Left ventricle myocardium inferior (tissue), 1 donor: Measurements from ENCODE around the gene RCOR2. TPM values are rescaled to one million over a fixed set of nuclear protein-coding genes. Genes with fewer than 3 reads are reported as not detected.

Source experiments
- DNase-seq: peaks from one replicate; pipeline ENCODE4 v3.0.0-alpha.2; 2020
- H3K27ac ChIP-seq: fragments of 200-600 bp; replicated peaks from 2 replicates; pipeline ENCODE4 v1.8.0; 2021
- H3K27me3 ChIP-seq: fragments of 200-600 bp; 2 replicates; pipeline ENCODE4 v1.8.0; 2021; ENCODE audit warnings: low read depth
- H3K36me3 ChIP-seq: fragments of 200-600 bp; 2 replicates; pipeline ENCODE4 v1.8.0; 2021
- H3K4me1 ChIP-seq: fragments of 200-600 bp; 2 replicates; pipeline ENCODE4 v1.8.0; 2021
- H3K4me3 ChIP-seq: fragments of 200-600 bp; 2 replicates; pipeline ENCODE4 v1.8.0; 2021; ENCODE audit warnings: mild to moderate bottlenecking, moderate library complexity
- H3K9me3 ChIP-seq: fragments of 200-600 bp; replicated peaks from 2 replicates; pipeline ENCODE4 v1.8.0; 2021
- intact Hi-C: fragments of 100-400 bp; cut with micrococcal nuclease; formaldehyde crosslinking; loops from one replicate; pipeline ENCODE4 v1.11.0; 2022
- total RNA-seq: library from RNA; stranded (reverse); fragmentation: NEBNext Ultra II Directional; extraction: Animal tissue kit (Norgen Biotek cat#: 25700); gene quantifications from one replicate; pipeline ENCODE4 v1.2.1, GENCODE V29; 2021
- TF ChIP-seq, protein P1 (sequence below): fragments of 200-600 bp; IDR thresholded peaks from 2 replicates; pipeline ENCODE4 v1.8.0; 2021; ENCODE audit warnings: antibody characterized with exemption, mild to moderate bottlenecking, borderline replicate concordance
- donor health status: DM: no; HTN: yes; CAD: no; lungs with severe emphysema.

RCOR2 gene
- total RNA-seq, 1 donor from 2014 or later: 10.5 TPM

DNA sequence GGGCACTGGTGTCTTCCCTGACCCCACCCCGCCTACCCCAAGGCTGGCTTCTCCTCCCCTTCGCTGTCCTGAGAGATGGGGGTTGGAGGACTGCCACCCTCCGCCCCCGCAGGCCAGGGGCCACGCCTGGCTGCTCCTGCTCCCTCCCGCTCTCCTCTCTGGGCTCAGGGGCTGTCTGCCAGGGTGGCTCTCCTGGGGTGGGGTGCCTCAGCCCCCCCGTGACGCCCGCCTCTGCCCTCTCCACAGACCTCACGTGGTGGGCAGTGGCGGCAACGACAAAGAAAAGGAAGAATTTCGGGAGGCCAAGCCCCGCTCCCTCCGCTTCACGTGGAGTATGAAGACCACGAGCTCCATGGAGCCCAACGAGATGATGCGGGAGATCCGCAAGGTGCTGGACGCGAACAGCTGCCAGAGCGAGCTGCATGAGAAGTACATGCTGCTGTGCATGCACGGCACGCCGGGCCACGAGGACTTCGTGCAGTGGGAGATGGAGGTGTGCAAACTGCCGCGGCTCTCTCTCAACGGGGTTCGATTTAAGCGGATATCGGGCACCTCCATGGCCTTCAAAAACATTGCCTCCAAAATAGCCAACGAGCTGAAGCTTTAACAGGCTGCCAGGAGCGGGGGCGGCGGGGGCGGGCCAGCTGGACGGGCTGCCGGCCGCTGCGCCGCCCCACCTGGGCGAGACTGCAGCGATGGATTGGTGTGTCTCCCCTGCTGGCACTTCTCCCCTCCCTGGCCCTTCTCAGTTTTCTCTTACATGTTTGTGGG is 8.1 kb downstream of the RCOR2 start:
- Histone ChIP-seq H3K4me1 (peaks cover 40% of the 10 kb centered on the region), H3K9me3 (no peaks in the 10 kb centered on the region), H3K4me3 (no peak overlapping the region), H3K27me3 (no peaks in the 10 kb centered on the region), H3K27ac (no peak overlapping the region), H3K36me3 (peaks cover 53% of the 10 kb centered on the region)
- intact Hi-C loops: no loop called here
- peak; percentile 56 for DNase-seq
- TF ChIP-seq, protein P1, sequence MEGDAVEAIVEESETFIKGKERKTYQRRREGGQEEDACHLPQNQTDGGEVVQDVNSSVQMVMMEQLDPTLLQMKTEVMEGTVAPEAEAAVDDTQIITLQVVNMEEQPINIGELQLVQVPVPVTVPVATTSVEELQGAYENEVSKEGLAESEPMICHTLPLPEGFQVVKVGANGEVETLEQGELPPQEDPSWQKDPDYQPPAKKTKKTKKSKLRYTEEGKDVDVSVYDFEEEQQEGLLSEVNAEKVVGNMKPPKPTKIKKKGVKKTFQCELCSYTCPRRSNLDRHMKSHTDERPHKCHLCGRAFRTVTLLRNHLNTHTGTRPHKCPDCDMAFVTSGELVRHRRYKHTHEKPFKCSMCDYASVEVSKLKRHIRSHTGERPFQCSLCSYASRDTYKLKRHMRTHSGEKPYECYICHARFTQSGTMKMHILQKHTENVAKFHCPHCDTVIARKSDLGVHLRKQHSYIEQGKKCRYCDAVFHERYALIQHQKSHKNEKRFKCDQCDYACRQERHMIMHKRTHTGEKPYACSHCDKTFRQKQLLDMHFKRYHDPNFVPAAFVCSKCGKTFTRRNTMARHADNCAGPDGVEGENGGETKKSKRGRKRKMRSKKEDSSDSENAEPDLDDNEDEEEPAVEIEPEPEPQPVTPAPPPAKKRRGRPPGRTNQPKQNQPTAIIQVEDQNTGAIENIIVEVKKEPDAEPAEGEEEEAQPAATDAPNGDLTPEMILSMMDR: no peak

DNA sequence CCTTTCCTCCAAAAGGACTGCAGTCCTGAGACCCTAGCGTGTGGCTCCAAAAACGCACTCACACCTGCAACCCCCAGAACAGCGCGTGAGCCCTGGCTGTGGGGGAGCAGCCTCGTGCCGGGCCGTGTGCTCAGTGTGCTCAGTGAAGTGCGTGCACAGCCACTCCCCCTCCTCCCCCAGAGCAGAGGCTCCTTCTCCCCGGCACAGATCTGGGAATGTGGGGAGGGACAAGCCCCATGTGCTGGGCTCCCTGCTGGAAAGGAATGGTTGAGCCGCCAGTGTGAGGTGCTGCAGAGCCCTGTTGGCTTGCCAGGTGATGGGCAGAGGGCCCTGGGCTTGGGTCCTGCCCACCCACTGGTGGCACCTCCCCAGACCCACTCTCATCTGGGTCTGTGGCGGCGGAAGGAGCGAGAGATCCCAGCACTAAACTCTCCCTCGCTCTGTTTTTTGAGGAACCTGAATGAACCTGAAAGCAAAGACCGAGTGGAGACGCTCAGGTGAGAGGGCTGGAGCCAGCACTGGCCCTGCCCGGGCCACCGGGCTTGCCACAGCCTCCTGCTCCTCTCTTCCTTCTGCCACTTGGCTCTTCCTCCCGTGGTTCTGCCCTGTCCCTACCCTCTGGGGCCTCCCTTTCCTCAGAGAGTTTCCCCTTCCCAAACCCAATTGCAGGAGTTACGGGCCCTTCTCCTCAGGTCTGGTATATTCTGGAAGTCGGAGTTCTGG is 9.0 kb downstream of the RCOR2 start:
- Histone ChIP-seq H3K9me3 (no peaks in the 10 kb centered on the region), H3K27ac (no peak overlapping the region), H3K4me3 (no peak overlapping the region), H3K36me3 (peaks cover 61% of the 10 kb centered on the region), H3K27me3 (no peaks in the 10 kb centered on the region), H3K4me1 (peaks cover 40% of the 10 kb centered on the region)
- no peak for DNase-seq
- intact Hi-C loops: no loop called here
- TF ChIP-seq, protein P1: no peak

DNA sequence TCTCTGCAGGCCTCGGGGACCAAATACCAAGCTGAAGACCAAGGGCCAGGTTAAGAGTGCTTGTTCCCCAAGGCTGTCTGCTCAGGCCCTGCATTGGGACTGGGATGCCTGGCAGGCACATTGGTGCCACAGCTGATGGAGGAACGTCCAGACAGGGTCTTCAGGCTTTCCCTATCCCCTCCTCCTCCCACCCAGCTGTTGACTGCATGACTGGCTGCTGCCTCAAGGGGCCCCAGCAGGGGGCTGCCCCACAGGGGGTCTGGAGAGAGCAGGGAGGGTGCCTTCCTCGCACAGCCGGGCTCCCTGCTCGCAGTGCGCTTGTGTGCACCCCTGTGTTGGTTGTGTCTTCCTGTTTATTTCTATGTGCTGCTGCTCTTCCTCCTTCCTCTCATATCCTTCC is 9.9 kb downstream of the RCOR2 start:
- peaks cover 70% of the 10 kb centered on the region for H3K36me3 ChIP-seq
- no peak for DNase-seq

DNA sequence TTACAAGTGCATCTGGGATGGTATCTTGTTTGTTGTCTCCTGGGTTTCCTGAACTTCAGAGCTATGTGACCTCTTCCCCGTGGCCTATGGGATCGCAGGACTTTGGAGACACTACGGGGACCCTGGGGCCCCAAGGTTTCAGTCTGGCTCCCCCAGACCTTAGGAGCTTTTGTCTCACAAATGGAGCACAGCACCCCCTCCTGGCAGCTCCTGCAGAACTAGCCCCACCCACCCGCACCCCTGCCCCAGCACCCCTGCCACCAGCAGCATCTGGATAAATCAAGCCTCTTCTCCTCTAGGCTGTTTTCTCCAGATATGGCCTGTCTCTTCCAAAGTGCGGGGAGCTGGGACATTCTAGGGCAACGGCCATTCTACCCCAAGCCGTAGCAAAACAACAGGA is 10.4 kb downstream of the RCOR2 start:
- TF ChIP-seq, protein P1: peak; percentile 50
- intact Hi-C loops: no loop called here
- no peak overlapping the region for H3K4me3 ChIP-seq
- peaks cover 75% of the 10 kb centered on the region for H3K36me3 ChIP-seq
- no peak overlapping the region for H3K27ac ChIP-seq
- no peak for DNase-seq
- H3K4me1 ChIP-seq: peaks cover 40% of the 10 kb centered on the region
- H3K27me3 ChIP-seq: no peaks in the 10 kb centered on the region
- no peaks in the 10 kb centered on the region for H3K9me3 ChIP-seq

More for the DNA sequence above, 9.9 kb downstream of the RCOR2 start:
- Histone ChIP-seq H3K4me1 (peaks cover 40% of the 10 kb centered on the region), H3K27ac (no peak overlapping the region), H3K27me3 (no peaks in the 10 kb centered on the region), H3K9me3 (no peaks in the 10 kb centered on the region), H3K4me3 (no peak overlapping the region)
- intact Hi-C loops: no loop called here
- TF ChIP-seq, protein P1: no peak

DNA sequence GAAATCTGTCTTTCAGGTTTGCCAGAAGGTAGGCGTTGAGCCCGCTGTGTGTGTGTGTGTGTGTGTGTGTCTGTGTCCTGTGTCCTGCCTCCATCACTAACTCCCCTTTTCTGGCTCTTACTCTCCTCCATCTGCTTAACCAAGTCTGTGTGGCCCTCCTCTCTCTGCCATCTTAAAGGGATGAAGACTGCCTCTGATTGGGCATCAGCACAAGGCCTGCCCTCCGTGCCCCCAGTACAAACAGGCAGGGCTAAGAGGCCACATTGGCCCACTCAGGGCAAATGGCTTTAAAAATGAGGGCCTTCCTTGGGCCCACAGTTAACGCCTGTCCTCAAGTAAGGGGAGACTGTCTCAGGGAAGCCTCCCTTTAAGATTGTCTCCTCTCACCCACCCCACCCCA is 10.9 kb downstream of the RCOR2 start:
- H3K9me3 ChIP-seq: no peaks in the 10 kb centered on the region
- TF ChIP-seq, protein P1: no peak
- H3K27me3 ChIP-seq: no peaks in the 10 kb centered on the region
- peaks cover 36% of the 10 kb centered on the region for H3K4me1 ChIP-seq
- H3K27ac ChIP-seq: no peak overlapping the region
- no peak overlapping the region for H3K4me3 ChIP-seq
- no peak for DNase-seq
- H3K36me3 ChIP-seq: peaks cover 78% of the 10 kb centered on the region
- intact Hi-C loops: no loop called here
